ENCODE results near the gene KCNK1.

The KCNK1 gene

DNA sequence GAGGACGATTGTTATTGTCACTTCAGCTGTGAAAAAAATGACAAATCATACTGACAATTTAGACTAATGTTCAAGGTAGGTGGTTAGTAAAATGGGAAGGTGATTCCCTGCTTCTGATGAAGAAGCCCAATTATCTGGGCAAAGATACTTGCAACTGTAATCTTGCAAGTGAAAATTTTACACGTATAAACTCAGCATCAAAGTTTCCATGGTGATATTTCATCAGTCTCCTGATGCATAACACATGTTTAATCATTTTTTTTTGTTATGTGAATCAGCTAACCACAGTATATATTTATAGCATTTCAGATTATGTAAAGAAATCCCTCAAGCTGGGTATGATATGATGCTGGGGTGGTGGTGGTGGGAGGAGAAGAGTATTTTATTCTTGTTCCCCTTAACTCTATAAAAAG, 16.4 kb upstream of the KCNK1 start:
- H3K36me3 ChIP-seq (ENCODE audit: insufficient read depth, low read length) = no peaks in the 10 kb centered on the region
- no peak overlapping the region for H3K4me2 ChIP-seq (ENCODE audit: insufficient read depth, low read length)
- no peaks in the 10 kb centered on the region for H3K4me1 ChIP-seq (ENCODE audit: insufficient read depth, low read length)
- H3K9ac ChIP-seq (ENCODE audit: low read depth, low read length) = no peak overlapping the region
- ATAC-seq (ENCODE audit: insufficient read depth, low read depth) (no peak), DNase-seq (no peak)
- no peak overlapping the region for H3K4me3 ChIP-seq (ENCODE audit: low read depth in 1 of 2, low read length in 2 of 2)
- H3K27me3 ChIP-seq (ENCODE audit: insufficient read depth, low read length, poor library complexity) = peaks cover 3% of the 10 kb centered on the region
- no peak for TF ChIP-seq EZH2 (IDR thresholded peaks at IDR 0.05; ENCODE audit: borderline replicate concordance, low read depth, low read length, severe bottlenecking)
- no peak overlapping the region for H2AFZ ChIP-seq (ENCODE audit: low read depth, low read length)
- no peak overlapping the region for H3K27ac ChIP-seq (ENCODE audit: low read length)
- no peaks in the 10 kb centered on the region for H4K20me1 ChIP-seq (ENCODE audit: insufficient read depth, low read length)
- no peaks in the 10 kb centered on the region for H3K9me3 ChIP-seq (ENCODE audit: insufficient read depth, low read length, severe bottlenecking)
- H3K79me2 ChIP-seq (ENCODE audit: insufficient read depth, low read length) = no peaks in the 10 kb centered on the region

DNA sequence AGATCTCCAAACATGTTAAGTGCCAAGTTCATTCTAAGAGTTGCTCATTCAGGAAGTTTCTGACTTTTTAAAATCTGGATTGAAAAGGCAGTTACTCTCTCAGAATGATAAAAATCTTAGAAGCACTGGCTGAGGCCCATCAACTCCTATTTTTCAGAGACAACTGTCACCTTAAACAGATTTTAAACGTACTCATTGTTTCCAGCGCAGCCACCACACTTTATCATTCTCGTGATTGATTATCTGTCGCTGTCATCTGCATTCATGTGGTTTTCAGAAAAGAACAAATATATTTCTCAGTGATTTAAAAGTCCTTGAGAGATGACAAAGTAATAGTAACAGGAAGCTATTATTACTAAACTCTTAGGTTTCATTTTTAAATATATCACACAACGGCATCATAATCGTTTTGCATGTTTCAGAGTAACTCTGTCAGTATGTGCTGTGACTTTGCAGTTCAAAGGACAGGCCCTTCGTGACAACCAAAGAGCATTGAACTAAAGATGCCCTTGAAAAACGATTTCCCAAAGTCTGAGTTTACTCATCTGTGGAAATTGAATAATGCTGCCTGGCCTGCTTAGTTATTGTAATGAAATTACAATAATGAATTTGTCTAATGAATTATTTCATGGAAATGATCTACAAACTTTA, 14.9 kb upstream of the KCNK1 start:
- H3K27me3 ChIP-seq (ENCODE audit: insufficient read depth, low read length, poor library complexity) = peaks cover 3% of the 10 kb centered on the region
- ATAC-seq (ENCODE audit: insufficient read depth, low read depth) = no peak
- H3K9me3 ChIP-seq (ENCODE audit: insufficient read depth, low read length, severe bottlenecking) = no peaks in the 10 kb centered on the region
- no peaks in the 10 kb centered on the region for H4K20me1 ChIP-seq (ENCODE audit: insufficient read depth, low read length)
- no peaks in the 10 kb centered on the region for H3K79me2 ChIP-seq (ENCODE audit: insufficient read depth, low read length)
- H3K9ac ChIP-seq (ENCODE audit: low read depth, low read length) = no peak overlapping the region
- H3K4me2 ChIP-seq (ENCODE audit: insufficient read depth, low read length) = no peak overlapping the region
- H2AFZ ChIP-seq (ENCODE audit: low read depth, low read length) = no peak overlapping the region
- DNase-seq = no peak
- TF ChIP-seq, protein P1, sequence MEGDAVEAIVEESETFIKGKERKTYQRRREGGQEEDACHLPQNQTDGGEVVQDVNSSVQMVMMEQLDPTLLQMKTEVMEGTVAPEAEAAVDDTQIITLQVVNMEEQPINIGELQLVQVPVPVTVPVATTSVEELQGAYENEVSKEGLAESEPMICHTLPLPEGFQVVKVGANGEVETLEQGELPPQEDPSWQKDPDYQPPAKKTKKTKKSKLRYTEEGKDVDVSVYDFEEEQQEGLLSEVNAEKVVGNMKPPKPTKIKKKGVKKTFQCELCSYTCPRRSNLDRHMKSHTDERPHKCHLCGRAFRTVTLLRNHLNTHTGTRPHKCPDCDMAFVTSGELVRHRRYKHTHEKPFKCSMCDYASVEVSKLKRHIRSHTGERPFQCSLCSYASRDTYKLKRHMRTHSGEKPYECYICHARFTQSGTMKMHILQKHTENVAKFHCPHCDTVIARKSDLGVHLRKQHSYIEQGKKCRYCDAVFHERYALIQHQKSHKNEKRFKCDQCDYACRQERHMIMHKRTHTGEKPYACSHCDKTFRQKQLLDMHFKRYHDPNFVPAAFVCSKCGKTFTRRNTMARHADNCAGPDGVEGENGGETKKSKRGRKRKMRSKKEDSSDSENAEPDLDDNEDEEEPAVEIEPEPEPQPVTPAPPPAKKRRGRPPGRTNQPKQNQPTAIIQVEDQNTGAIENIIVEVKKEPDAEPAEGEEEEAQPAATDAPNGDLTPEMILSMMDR (IDR thresholded peaks at IDR 0.05; ENCODE audit: borderline replicate concordance, extremely low read depth, low read length, poor library complexity, severe bottlenecking) = no peak
- no peak for TF ChIP-seq EZH2 (IDR thresholded peaks at IDR 0.05; ENCODE audit: borderline replicate concordance, low read depth, low read length, severe bottlenecking)
- H3K4me1 ChIP-seq (ENCODE audit: insufficient read depth, low read length) = no peaks in the 10 kb centered on the region
- H3K36me3 ChIP-seq (ENCODE audit: insufficient read depth, low read length) = no peaks in the 10 kb centered on the region
- H3K4me3 ChIP-seq (ENCODE audit: low read depth in 1 of 2, low read length in 2 of 2) = no peak overlapping the region
- no peak overlapping the region for H3K27ac ChIP-seq (ENCODE audit: low read length)

DNA sequence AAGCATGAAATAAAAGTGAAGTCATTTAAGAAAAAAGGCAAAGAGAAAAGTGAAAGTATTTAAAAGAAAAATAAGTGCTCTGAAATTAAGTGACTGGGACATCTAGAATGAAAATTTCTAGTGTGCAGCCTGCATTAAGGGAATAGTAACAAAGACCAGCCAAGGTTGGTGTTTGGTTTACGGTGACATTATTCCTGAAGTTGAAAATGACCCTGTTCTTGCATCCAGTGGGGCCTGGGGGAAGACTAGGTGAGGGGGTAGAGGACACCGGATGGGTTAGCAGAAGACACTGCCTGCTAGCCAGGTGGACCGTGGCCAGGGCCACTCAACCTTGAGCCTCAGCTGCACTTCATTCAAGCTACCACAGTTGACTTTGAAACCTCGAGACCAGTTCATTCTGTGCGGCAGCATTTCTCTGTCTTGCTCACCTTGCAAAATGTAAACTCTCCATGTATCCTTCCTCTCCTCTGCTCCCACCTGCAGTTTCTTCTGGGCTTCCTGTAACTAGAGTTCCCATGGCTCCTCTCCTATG, 14.3 kb upstream of the KCNK1 start:
- ATAC-seq (ENCODE audit: insufficient read depth, low read depth) (no peak), DNase-seq (no peak)
- H3K4me1 ChIP-seq (ENCODE audit: insufficient read depth, low read length) = no peaks in the 10 kb centered on the region
- no peaks in the 10 kb centered on the region for H3K9me3 ChIP-seq (ENCODE audit: insufficient read depth, low read length, severe bottlenecking)
- H3K4me2 ChIP-seq (ENCODE audit: insufficient read depth, low read length) = no peak overlapping the region
- no peak overlapping the region for H3K4me3 ChIP-seq (ENCODE audit: low read depth in 1 of 2, low read length in 2 of 2)
- TF ChIP-seq, protein P1 (IDR thresholded peaks at IDR 0.05; ENCODE audit: borderline replicate concordance, extremely low read depth, low read length, poor library complexity, severe bottlenecking) = no peak
- TF ChIP-seq EZH2 (IDR thresholded peaks at IDR 0.05; ENCODE audit: borderline replicate concordance, low read depth, low read length, severe bottlenecking) = no peak
- no peak overlapping the region for H3K27ac ChIP-seq (ENCODE audit: low read length)
- H3K9ac ChIP-seq (ENCODE audit: low read depth, low read length) = no peak overlapping the region
- peaks cover 3% of the 10 kb centered on the region for H3K27me3 ChIP-seq (ENCODE audit: insufficient read depth, low read length, poor library complexity)
- no peak overlapping the region for H2AFZ ChIP-seq (ENCODE audit: low read depth, low read length)
- H4K20me1 ChIP-seq (ENCODE audit: insufficient read depth, low read length) = no peaks in the 10 kb centered on the region
- H3K79me2 ChIP-seq (ENCODE audit: insufficient read depth, low read length) = no peaks in the 10 kb centered on the region
- H3K36me3 ChIP-seq (ENCODE audit: insufficient read depth, low read length) = no peaks in the 10 kb centered on the region

DNA sequence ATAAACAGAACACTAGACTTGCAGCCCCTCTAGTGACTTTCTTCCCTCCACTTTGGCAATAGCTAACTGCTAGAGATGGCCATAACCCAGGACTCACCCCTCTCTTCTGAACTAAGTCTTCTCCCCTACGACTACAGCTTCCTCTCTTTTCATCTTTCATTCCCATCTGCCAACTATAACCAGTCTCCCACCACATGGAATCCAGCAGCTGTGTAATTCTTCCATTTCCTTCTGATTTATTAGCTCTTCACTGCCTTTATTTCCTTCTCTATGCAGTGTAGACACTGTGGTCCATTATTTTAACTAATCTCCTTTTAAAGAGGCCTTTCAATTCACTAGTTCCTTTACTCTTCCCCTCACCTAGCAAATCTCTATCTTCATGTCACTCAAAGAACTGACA, 13.4 kb upstream of the KCNK1 start:
- H3K9ac ChIP-seq (ENCODE audit: low read depth, low read length) = no peak overlapping the region
- H3K79me2 ChIP-seq (ENCODE audit: insufficient read depth, low read length) = no peaks in the 10 kb centered on the region
- no peak overlapping the region for H3K27ac ChIP-seq (ENCODE audit: low read length)
- H4K20me1 ChIP-seq (ENCODE audit: insufficient read depth, low read length) = no peaks in the 10 kb centered on the region
- no peaks in the 10 kb centered on the region for H3K9me3 ChIP-seq (ENCODE audit: insufficient read depth, low read length, severe bottlenecking)
- no peak for DNase-seq
- no peak overlapping the region for H3K4me3 ChIP-seq (ENCODE audit: low read depth in 1 of 2, low read length in 2 of 2)
- no peaks in the 10 kb centered on the region for H3K4me1 ChIP-seq (ENCODE audit: insufficient read depth, low read length)
- no peak for ATAC-seq (ENCODE audit: insufficient read depth, low read depth)
- peaks cover 3% of the 10 kb centered on the region for H3K27me3 ChIP-seq (ENCODE audit: insufficient read depth, low read length, poor library complexity)
- no peak for TF ChIP-seq EZH2 (IDR thresholded peaks at IDR 0.05; ENCODE audit: borderline replicate concordance, low read depth, low read length, severe bottlenecking)
- TF ChIP-seq, protein P1 (IDR thresholded peaks at IDR 0.05; ENCODE audit: borderline replicate concordance, extremely low read depth, low read length, poor library complexity, severe bottlenecking) = no peak
- H3K36me3 ChIP-seq (ENCODE audit: insufficient read depth, low read length) = no peaks in the 10 kb centered on the region
- no peak overlapping the region for H3K4me2 ChIP-seq (ENCODE audit: insufficient read depth, low read length)
- no peak overlapping the region for H2AFZ ChIP-seq (ENCODE audit: low read depth, low read length)

Data from DND-41 (cell line).